ENCODE results near the gene DEDD2. TPM values are rescaled to one million over a fixed set of nuclear protein-coding genes. Genes with fewer than 3 reads are reported as not detected.

The DEDD2 gene
- total and polyA plus RNA-seq, 10 of the 15 experiments (the other 5 are each of a cell fraction or from before 2014, with no cell fraction given) = 2.5 to 24.7 (median 17.6) TPM

DNA sequence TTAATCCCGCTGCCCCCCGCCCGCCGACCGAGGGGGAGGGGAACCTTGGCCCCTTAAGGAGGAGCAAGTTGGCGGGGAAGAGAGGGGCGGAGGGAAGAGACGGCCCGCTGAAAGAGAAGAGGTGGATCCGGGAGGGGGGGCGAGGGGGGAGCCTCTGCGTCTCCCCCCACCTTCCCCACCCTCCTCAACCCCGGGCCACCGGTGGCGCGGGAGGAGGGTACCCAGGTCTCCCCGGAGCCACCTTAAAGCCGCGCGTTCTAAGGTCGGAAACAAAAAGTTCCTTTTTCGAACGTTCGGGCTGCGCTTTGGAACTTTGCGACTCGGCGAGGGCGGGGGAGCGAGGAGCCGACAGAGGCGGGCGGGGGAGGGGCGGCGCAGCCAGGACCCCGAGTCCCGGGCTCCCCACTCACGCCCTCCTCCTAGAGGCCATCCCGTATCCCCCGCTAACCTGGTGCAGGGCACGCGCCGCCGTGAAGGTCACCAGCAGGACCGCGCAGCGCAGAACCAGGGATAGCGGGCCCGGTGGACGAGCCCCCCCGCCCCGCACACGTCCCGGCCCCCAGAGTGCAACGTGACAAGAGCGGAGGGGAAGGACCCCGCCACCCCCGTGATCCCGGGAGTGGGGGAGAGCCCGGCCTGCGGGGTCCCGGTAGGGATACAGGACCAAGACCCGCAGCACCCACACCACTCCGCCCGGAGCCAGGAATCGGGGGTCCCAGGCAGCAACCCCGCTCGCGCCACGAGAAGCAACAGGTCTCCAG, 36.8 kb upstream of the DEDD2 start (continued):
- TF ChIP-seq, protein P1, sequence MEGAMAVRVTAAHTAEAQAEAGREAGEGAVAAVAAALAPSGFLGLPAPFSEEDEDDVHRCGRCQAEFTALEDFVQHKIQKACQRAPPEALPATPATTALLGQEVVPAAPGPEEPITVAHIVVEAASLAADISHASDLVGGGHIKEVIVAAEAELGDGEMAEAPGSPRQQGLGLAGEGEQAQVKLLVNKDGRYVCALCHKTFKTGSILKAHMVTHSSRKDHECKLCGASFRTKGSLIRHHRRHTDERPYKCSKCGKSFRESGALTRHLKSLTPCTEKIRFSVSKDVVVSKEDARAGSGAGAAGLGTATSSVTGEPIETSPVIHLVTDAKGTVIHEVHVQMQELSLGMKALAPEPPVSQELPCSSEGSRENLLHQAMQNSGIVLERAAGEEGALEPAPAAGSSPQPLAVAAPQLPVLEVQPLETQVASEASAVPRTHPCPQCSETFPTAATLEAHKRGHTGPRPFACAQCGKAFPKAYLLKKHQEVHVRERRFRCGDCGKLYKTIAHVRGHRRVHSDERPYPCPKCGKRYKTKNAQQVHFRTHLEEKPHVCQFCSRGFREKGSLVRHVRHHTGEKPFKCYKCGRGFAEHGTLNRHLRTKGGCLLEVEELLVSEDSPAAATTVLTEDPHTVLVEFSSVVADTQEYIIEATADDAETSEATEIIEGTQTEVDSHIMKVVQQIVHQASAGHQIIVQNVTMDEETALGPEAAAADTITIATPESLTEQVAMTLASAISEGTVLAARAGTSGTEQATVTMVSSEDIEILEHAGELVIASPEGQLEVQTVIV (IDR thresholded peaks at IDR 0.05; ENCODE audit: borderline replicate concordance, partially characterized antibody) = peak; percentile 85
- no peak for TF ChIP-seq YBX1 (IDR thresholded peaks at IDR 0.05)
- TF ChIP-seq, protein P2, sequence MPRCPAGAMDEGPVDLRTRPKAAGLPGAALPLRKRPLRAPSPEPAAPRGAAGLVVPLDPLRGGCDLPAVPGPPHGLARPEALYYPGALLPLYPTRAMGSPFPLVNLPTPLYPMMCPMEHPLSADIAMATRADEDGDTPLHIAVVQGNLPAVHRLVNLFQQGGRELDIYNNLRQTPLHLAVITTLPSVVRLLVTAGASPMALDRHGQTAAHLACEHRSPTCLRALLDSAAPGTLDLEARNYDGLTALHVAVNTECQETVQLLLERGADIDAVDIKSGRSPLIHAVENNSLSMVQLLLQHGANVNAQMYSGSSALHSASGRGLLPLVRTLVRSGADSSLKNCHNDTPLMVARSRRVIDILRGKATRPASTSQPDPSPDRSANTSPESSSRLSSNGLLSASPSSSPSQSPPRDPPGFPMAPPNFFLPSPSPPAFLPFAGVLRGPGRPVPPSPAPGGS (IDR thresholded peaks at IDR 0.05; ENCODE audit: borderline replicate concordance, insufficient read depth, low read depth, low read length, poor library complexity, severe bottlenecking) = no peak
- TF ChIP-seq POLR2AphosphoS2 (IDR thresholded peaks at IDR 0.05; ENCODE audit: low read depth, low read length) = 0 out of 2 replicates have a peak, but pooled peaks have one; percentile 44
- TF ChIP-seq MEF2A (IDR thresholded peaks at IDR 0.05; ENCODE audit: insufficient read depth, low read depth, low read length) = no peak
- TF ChIP-seq NBN (IDR thresholded peaks at IDR 0.05) = peak; percentile 62
- TF ChIP-seq BACH1 (IDR thresholded peaks at IDR 0.05; ENCODE audit: borderline replicate concordance) = 0 out of 2 replicates have a peak, but pooled peaks have one; percentile 10
- TF ChIP-seq POLR2AphosphoS5 (IDR thresholded peaks at IDR 0.05; ENCODE audit: low read length) = no peak; the same call in 1 of the 2 replicates
- TF ChIP-seq, protein P3, sequence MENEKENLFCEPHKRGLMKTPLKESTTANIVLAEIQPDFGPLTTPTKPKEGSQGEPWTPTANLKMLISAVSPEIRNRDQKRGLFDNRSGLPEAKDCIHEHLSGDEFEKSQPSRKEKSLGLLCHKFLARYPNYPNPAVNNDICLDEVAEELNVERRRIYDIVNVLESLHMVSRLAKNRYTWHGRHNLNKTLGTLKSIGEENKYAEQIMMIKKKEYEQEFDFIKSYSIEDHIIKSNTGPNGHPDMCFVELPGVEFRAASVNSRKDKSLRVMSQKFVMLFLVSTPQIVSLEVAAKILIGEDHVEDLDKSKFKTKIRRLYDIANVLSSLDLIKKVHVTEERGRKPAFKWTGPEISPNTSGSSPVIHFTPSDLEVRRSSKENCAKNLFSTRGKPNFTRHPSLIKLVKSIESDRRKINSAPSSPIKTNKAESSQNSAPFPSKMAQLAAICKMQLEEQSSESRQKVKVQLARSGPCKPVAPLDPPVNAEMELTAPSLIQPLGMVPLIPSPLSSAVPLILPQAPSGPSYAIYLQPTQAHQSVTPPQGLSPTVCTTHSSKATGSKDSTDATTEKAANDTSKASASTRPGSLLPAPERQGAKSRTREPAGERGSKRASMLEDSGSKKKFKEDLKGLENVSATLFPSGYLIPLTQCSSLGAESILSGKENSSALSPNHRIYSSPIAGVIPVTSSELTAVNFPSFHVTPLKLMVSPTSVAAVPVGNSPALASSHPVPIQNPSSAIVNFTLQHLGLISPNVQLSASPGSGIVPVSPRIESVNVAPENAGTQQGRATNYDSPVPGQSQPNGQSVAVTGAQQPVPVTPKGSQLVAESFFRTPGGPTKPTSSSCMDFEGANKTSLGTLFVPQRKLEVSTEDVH (IDR thresholded peaks at IDR 0.05; ENCODE audit: low read depth, partially characterized antibody) = peak; percentile 47
- TF ChIP-seq CBFB (IDR thresholded peaks at IDR 0.05; ENCODE audit: low read depth) = no peak
- TF ChIP-seq FOS (IDR thresholded peaks at IDR 0.05; ENCODE audit: borderline replicate concordance, extremely low read depth, insufficient read length) = no peak
- TF ChIP-seq, protein P4, sequence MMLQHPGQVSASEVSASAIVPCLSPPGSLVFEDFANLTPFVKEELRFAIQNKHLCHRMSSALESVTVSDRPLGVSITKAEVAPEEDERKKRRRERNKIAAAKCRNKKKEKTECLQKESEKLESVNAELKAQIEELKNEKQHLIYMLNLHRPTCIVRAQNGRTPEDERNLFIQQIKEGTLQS (IDR thresholded peaks at IDR 0.05; ENCODE audit: borderline replicate concordance, extremely low read depth, low read depth, low read length) = no peak
- TF ChIP-seq, protein P5, sequence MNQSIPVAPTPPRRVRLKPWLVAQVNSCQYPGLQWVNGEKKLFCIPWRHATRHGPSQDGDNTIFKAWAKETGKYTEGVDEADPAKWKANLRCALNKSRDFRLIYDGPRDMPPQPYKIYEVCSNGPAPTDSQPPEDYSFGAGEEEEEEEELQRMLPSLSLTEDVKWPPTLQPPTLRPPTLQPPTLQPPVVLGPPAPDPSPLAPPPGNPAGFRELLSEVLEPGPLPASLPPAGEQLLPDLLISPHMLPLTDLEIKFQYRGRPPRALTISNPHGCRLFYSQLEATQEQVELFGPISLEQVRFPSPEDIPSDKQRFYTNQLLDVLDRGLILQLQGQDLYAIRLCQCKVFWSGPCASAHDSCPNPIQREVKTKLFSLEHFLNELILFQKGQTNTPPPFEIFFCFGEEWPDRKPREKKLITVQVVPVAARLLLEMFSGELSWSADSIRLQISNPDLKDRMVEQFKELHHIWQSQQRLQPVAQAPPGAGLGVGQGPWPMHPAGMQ (IDR thresholded peaks at IDR 0.05; ENCODE audit: borderline replicate concordance) = no peak
- TF ChIP-seq ZNF622 (IDR thresholded peaks at IDR 0.05) = no peak
- TF ChIP-seq SMC3 (IDR thresholded peaks at IDR 0.05; ENCODE audit: borderline replicate concordance, low read length) = no peak
- 0 out of 2 replicates have a peak, but pooled peaks have one; percentile 16 for TF ChIP-seq NR2F1 (conservative IDR thresholded peaks at IDR 0.05)

Measured in GM12878 (cell line).